GM21381 (cell line): ENCODE data around the gene ATG10.
A peak's percentile ranks its signal among the peaks of the same experiment; 100 is the strongest.
"Not testable (repeated sequence)": the region's sequence is repeated elsewhere in the genome, so short reads cannot be mapped to it uniquely, and the experiment has no call there.

Source experiments
- ATAC-seq: cut with Tn5 transposase; IDR thresholded peaks from one replicate; pipeline ENCODE4 v1.9.1; 2021; ENCODE audit warnings: mild to moderate bottlenecking, moderate library complexity; ENCODE audit not compliant: unreplicated experiment

The ATG10 gene

GRCh38 chr5:82269363-82269762, 297.5 kb downstream of the ATG10 start:
- ATAC-seq: not testable (repeated sequence)

GRCh38 chr5:82272571-82273356, 300.9 kb downstream of the ATG10 start:
- not testable (repeated sequence) for ATAC-seq

- ATAC-seq: not testable (repeated sequence)
Observed at GRCh38 chr5:82273426-82273825, 301.6 kb downstream of the ATG10 start.

DNA sequence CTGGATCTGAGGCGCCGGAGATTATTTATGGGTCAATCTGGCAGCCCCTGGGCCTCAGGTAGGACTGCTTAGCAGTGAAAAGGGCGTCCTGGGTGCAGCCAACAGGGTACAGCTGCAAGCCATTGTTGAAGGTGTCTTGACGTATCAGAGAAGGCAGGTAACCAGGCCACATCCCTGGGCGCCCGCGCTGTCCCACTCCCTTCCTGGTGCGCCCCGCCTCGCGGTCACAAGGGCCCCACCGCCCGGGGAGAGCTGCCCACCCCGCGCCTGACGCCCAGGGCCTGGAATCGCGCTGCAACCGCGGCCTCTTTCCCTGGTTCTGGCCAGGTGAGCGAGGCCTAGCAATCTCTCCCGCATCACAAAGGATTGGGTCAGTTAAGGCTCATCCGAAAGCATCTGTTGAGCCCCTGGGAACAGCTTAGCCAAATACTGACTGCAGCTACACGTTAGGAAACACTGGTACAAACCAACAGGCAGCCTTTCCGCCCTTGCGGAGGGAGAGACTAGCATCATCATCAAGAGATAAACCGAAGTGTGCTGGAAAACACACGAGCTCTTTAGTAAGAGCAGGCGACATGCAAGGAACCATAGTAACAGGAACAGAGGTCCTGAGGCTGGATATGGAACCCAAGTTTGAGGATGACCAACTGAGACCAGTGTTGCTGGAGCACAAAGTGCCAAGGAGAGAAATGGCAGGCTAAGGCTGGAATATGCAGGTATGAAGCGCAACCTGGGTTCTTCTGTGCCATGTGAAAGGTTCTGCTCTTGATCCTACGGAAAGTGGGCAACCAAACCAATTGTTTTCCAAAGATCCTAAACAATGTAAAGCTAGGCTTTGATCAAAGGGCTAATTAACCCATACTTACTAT, 302.8 kb downstream of the ATG10 start:
- no peak for ATAC-seq

GRCh38 chr5:82275216-82275664, 303.4 kb downstream of the ATG10 start:
- no peak for ATAC-seq

- no peak for ATAC-seq
Observed at GRCh38 chr5:82276800-82277612, 305.2 kb downstream of the ATG10 start.

DNA sequence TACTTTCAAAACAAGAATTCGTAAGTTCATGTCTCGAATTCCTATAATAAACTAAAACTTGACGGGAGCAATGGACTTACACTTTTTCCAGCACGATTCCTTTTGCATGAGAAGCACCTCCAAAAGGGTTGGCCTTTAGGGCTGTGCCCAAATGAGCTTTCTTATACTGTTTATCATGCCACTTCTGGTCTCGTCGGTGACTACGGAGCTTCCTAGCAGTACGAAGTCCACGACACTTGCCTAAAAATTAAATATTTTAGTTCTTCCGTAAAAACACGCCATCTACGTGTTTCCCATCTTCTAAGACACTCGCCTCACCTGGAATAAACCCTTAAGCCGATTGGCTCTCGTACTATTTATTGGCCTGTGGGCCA, 305.8 kb downstream of the ATG10 start:
- ATAC-seq: no peak

- peak; percentile 93 for ATAC-seq
Observed at GRCh38 chr5:82277987-82278710, 306.3 kb downstream of the ATG10 start, which contains the start of gene RPS23. Gene RPS23, minus strand, starts transcription at chr5:82278354. Its CDS starts 31 bp downstream, at chr5:82278323.

DNA sequence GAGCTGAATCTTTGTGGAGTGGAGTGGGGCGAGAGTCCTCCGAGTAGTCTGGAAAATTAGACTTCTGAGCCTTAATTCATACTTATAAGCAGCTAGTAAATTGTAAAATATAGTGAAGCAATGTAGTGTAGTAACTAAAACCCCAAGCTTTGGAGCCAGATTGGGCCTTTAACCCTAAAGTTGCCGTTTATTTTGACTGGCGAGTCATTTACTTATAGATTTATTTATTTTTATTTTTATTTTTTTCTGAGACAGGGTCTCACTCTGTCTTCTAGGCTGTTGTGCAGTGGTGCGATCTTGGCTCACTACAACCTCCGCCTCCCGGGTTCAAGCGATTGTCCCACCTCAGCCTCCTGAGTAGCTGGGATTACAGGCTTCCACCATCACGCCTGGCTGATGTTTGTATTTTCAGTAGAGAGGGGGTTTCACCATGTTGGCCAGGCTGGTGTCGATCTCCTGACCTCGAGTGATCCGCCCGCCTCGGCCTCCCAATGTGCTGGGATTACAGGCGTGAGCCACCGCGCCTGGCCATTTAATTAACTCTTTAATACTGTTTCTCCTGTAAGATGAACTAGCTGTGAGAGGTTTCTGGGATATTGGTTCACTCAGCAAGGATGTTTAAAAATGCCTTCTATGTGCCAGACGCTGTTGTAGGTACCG, 307.0 kb downstream of the ATG10 start:
- no peak for ATAC-seq

DNA sequence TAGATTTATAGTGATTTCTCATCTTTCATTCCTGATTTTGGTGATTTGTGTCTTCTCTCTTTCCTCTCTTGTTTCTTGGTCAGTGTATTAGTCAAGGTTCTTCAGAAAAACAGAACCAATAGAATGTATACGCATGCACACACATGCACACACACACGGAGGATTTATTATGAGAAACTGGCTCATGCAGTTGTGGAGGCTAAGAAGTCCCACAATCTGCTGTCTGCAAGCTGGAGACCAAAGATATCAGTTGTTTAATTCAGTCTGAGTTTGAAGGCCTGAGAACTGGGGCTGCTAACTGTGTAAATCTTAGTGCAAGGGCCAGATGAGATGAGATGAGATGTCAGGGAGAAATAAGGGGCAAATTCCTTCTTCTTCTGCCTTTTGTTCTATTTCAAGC, 312.1 kb downstream of the ATG10 start:
- ATAC-seq: no peak

- no peak for ATAC-seq
Observed at GRCh38 chr5:82285206-82285605, 313.4 kb downstream of the ATG10 start.

DNA sequence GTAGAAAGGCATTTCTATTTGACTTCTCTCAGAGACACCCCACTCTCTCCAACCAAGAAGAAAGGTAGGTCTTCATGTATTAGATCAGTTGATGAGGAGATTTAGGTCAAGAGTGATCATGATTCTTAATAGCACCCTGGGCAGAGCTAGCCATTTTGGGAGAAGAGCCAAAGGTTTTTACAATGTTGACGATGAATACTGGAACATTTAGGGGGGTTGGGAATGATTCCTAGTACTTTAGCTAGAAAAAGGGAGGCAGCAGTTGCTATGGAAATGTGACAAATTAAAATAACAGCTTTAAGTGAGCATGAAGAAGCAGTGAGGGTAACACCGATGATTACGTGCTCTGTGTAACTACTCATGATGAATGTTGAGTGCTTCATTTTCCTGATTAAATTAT, 315.8 kb downstream of the ATG10 start:
- no peak for ATAC-seq

DNA sequence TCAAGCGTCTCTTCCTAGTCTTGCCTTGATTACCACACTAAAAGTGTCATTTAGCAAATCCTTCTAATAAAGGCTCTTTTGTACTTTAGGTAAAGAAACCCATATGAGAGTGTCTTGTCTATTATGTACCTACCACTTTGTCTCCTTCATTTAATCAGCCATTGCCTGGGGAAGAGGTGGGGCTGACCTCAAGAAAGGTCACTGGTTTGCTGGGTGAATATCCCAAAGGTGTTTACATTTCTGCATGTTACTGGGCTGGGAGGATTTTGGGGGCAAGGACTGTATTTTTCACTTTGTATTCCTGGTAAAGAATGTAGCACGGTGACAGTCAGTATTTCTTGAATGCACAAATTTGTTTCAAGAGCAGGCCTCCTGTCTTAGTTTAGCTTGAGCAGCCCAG, 318.2 kb downstream of the ATG10 start:
- ATAC-seq: no peak

DNA sequence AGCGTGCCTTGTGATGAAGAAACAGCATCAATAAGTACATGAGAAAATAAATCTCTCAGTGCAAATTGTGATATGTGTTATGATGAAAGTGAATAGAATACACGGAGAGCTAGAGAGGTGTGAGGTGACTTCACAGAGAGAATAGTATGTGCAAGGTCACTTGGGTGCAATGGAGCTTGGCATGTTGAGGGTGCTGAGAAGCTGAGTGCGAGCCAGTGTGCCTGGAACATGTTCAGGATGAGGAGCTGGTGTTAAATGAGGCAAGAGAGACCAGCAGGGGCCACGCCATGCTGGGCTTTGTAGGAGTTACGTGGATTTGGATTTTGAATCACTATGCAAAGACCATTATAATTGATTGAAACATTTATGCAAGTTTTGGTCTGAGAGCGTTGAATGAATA, 319.1 kb downstream of the ATG10 start:
- no peak for ATAC-seq

DNA sequence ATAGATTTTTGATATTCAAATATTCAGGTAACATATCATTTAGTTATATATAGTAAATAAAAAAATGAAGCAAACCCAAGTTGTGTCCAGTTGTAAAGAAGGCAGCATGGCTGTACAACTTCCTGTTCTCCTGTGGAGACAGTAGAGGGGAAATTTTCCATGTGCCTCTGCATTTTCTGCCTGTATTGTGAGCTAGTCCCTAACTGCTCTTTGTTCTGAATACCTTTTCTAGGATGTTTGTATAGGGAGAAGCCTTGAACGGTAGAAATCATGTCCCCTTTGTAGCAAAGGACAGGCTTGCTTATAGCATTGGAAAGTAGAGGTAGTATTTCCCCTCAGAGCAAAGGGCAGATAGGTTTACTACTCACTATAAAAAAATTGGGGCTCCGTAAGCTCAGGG, 319.6 kb downstream of the ATG10 start:
- no peak for ATAC-seq

GRCh38 chr5:82295144-82295543, 323.3 kb downstream of the ATG10 start:
- ATAC-seq: no peak

DNA sequence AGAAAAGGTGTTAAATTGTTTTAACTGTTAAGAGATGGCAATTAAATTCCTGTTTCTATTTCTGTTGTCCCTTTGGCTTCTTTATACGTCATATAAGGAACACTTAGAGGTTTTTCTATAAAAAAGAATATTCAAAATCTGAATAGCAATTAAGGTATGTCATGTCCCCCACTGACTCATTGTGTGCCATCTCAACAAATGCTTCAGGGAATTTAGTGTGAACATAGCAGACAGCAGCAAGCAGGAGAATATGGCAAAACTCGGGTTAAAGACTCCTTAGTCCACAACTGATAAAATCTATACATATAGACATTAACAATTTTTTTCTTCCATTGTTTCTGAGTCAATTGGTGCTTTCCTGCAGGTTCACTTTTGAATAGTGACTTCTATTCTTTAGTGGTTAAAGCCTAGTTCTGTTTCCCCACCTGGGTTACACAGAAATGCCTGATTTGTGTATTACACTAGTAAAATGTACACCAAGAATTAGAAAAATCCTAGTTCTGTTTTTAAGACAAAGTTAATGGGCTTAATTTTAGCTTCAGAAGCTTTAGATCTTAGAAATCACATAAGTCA, 324.2 kb downstream of the ATG10 start:
- no peak for ATAC-seq

DNA sequence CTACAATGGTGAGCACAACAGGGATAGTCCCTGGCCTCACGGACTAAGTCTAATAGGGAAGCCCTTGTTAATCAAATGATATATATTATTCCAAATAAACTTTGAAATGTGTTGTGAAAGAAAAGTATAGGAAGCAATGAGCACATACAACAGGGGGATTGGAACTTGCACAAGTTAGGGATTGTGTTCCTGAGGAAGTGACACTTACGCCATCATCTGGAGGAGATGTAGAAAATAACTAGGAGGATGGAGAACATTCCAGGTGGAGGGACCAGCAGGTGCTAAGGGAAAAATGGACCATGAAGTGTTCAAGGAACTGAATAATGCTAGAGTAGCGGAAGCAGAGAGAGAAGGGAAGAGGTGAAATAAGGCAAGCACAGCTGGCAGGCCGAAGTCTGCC, 325.1 kb downstream of the ATG10 start:
- ATAC-seq: no peak

GRCh38 chr5:82297711-82298110, 325.9 kb downstream of the ATG10 start:
- ATAC-seq: no peak

GRCh38 chr5:82298668-82299067, 326.8 kb downstream of the ATG10 start:
- ATAC-seq: no peak
